HG02943 (cell line): ENCODE results near the gene S100A14.

Experiments
- ATAC-seq: cut with Tn5 transposase; IDR thresholded peaks from one replicate; pipeline ENCODE4 v1.9.1; 2021; ENCODE audit warnings: mild to moderate bottlenecking, low read depth, moderate library complexity; ENCODE audit not compliant: unreplicated experiment

Gene S100A14

DNA sequence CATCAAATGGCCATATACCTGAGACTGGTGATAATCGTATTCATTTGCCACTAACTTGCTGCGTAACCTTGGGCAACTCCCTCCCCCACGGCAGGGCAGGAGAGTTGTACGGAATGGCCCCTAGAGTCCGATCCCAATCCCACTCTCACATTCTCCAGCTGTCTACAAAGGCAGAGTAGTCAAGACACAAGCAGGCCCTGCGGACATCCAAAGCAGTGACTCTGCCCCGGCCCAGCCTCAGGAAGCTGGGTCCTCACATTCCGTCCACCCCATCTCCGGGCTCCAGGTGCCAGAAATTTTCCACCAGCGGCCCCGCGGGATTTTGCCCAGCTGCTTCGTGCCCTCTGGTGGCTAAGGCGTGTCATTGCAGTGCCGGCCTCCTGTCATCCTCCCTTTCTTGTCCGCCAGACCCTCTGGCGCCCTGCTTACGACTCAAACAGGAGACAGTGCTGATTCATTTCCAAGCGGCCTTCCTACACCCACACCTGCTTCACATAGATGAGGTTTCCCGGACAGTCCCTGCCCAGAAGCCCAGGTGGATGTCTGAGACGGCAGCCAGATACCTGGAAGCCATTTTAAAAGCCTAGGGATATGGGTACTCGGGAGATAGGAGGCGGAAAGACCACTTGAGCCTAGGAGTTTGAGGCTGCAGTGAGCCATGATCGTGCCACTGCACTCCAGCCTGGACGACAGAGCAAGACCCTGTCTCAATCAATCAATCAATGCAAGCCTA lies 47.6 kb downstream of the S100A14 start:
- no peak for ATAC-seq

DNA sequence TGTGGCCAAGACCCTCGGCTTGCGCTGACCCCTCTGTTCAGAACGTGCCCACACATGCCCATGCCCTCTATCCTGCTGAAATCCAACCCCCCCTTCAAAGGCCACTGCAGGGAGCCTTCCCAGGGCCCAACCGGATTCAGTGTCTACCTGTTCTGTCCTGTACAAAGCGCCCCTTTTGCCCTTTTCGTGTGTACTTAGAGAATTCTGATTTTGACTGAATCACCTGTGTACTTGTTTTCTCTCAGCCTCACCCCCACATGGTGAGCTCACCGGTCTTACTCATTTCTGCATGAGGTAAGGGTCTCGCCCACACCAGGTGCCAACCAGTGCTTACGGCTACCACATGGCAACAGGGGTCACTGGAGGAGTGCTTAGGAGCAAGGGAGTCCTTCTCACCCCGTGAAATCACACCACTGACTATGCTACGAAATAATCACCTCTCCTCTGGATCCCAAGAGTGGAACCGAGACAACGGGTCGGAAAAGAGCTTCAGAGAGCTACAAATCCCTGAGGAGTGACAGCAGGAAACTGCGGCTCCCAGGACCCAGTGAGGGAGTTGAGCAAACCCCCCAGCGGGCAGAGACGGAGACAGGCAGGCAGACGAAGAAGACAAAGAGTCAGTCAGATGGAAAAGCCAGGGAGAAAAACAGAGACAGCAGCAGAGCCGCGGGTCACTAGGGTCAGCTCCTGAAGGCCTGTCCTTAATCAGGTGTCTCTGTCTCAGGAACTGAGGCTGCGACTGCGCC lies 48.3 kb downstream of the S100A14 start:
- no peak for ATAC-seq

- ATAC-seq, result no peak
These were observed 49.4 kb downstream of the S100A14 start for GRCh38 chr1:153566414-153567371.

DNA sequence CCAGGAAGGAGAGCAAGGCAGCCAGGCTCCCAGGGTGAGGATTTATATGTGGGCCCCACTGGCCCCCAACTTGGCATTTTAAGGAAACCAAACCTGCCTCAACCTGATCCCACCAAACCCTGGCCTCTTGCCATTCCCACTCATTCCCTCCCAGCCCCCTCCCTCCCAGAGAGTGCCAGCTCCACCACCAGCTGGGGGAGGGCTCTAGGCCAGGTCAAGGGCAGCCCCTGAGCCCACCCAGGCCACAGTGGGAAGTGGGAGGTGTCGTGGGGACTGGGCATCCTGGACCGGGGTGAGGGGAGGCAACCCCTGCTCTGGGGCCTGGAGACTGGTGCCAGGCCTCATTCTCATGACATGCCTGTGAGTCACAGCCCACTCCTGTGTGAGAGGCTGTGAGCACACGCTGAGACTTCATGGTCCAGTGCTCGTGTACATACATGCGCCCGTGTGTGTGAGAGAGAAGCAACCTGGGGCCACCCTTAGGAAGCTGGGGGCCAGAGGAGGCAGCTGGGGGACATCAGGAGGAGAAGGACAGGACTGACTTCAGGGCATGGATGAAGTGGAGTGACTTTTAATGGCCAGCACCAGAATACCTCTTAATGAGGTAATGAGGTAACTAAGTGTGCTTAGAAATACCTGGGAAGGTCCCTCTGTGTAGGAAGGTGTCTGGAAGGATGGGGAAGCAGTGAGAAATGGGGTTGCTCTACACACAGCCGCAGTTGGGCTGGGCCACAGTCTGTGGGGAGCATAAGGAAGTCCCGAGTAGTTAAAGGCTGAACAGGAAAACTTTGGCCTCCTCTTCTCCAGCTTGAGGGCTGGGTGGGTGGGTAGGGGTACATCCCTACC lies 50.4 kb downstream of the S100A14 start, which contains the start of gene S100A2:
Gene S100A2, minus strand, starts transcription at position 316 of the 846 bp plus-strand sequence. CDS start 1,967 bp downstream, outside the sequence.
- ATAC-seq, result no peak
